ENCODE measurements around the gene RMND1.
"Not testable (repeated sequence)": the region's sequence is repeated elsewhere in the genome, so short reads cannot be mapped to it uniquely, and the experiment has no call there.

RMND1 gene

GRCh38 chr6:151451417-151451949, 443 bp downstream of the RMND1 start:
- no peak for DNase-seq

- not testable (repeated sequence) for DNase-seq
These were observed 998 bp downstream of the RMND1 start for GRCh38 chr6:151450928-151451327.

GRCh38 chr6:151448623-151449022, 3.3 kb downstream of the RMND1 start:
- no peak for DNase-seq

- no peak for DNase-seq
These were observed 4.7 kb downstream of the RMND1 start for GRCh38 chr6:151447237-151447636.

GRCh38 chr6:151445482-151445881, 6.4 kb downstream of the RMND1 start:
- DNase-seq, result no peak

- DNase-seq, result no peak
These were observed 7.9 kb downstream of the RMND1 start for GRCh38 chr6:151443911-151444621.

GRCh38 chr6:151443454-151443853, 8.5 kb downstream of the RMND1 start:
- DNase-seq, result no peak

- DNase-seq, result no peak
These were observed 9.6 kb downstream of the RMND1 start for GRCh38 chr6:151442371-151442770.

GRCh38 chr6:151441390-151442166, 10.3 kb downstream of the RMND1 start:
- no peak for DNase-seq

- no peak for DNase-seq
These were observed 11.0 kb downstream of the RMND1 start for GRCh38 chr6:151440930-151441329.

- DNase-seq, result no peak
These were observed 11.4 kb downstream of the RMND1 start for GRCh38 chr6:151440498-151440897.

- DNase-seq, result no peak
These were observed 14.5 kb downstream of the RMND1 start for GRCh38 chr6:151437401-151437800.

GRCh38 chr6:151436802-151437201, 15.1 kb downstream of the RMND1 start:
- no peak for DNase-seq

- no peak for DNase-seq
These were observed 15.6 kb downstream of the RMND1 start for GRCh38 chr6:151436300-151436699.

GRCh38 chr6:151434369-151434768, 17.6 kb downstream of the RMND1 start:
- no peak for DNase-seq

GRCh38 chr6:151432651-151433050, 19.3 kb downstream of the RMND1 start:
- DNase-seq, result no peak

GRCh38 chr6:151431337-151431736, 20.6 kb downstream of the RMND1 start:
- DNase-seq, result no peak

- DNase-seq, result no peak
These were observed 21.0 kb downstream of the RMND1 start for GRCh38 chr6:151430886-151431285.

GRCh38 chr6:151428093-151428735, 23.7 kb downstream of the RMND1 start:
- DNase-seq, result no peak

- DNase-seq, result no peak
These were observed 26.4 kb downstream of the RMND1 start for GRCh38 chr6:151425561-151425960.

- DNase-seq, result no peak
These were observed 28.9 kb downstream of the RMND1 start for GRCh38 chr6:151422981-151423380.

GRCh38 chr6:151417477-151417876, 34.4 kb downstream of the RMND1 start:
- no peak for DNase-seq

- DNase-seq, result no peak
These were observed 37.2 kb downstream of the RMND1 start for GRCh38 chr6:151414641-151415260.
